Hepatocyte (in vitro differentiated cells): Measurements from ENCODE around the gene SCAPER.

Experiments used
- CTCF ChIP-seq: fragments of 200-600 bp; sonication (generic); IDR thresholded peaks from 2 replicates; pipeline ENCODE4 v1.5.1; 2016; ENCODE audit warnings: antibody characterized with exemption, mild to moderate bottlenecking; ENCODE audit not compliant: poor library complexity
- EZH2 ChIP-seq: fragments of 200-600 bp; sonication (generic); IDR thresholded peaks from 2 replicates; pipeline ENCODE4 v1.6.1; 2016; ENCODE audit warnings: antibody characterized with exemption, mild to moderate bottlenecking, borderline replicate concordance
- EZH2phosphoT487 ChIP-seq: fragments of 200-600 bp; sonication (generic); IDR thresholded peaks from one replicate; pipeline ENCODE4 v1.6.1; 2018; ENCODE audit warnings: antibody characterized with exemption, mild to moderate bottlenecking, low read depth, moderate library complexity; ENCODE audit not compliant: unreplicated experiment, severe bottlenecking

DNA sequence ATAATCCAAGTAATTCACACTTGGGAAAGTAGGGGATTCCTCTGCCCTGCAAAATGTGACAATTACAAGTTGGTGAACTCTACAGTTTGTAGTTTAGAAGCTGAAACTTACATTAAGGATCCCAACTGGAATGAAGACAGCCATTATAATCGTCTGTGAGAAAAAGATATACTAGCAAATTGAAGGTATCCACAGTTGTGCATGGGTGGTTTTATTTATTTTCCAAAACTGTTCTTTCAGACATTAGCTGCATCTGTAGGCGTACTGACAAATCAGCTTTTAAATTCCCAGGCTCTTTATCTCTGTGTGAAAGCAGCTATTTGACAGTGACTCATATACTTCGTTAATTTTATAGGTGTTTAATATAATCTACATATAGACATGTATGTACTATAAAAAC, 581.1 kb downstream of the SCAPER start:
- no peak for TF ChIP-seq CTCF
- no peak for TF ChIP-seq EZH2
- no peak for TF ChIP-seq EZH2phosphoT487
